ENCODE measurements around the gene CD163L1. TPM values are rescaled to one million over a fixed set of nuclear protein-coding genes. Genes with fewer than 3 reads are reported as not detected.
"Not testable (repeated sequence)": the region's sequence is repeated elsewhere in the genome, so short reads cannot be mapped to it uniquely, and the experiment has no call there.

CD163L1 gene
- total RNA-seq, 3 donors from 2014 or later, result 9.5 to 33.5 (median 12.6) TPM

GRCh38 chr12:7346551-7347225, 97.3 kb downstream of the CD163L1 start:
- H3K4me1 ChIP-seq (ENCODE audit: low read depth), result no peaks in the 10 kb centered on the region
- H3K36me3 ChIP-seq (ENCODE audit: low read depth), result no peaks in the 10 kb centered on the region
- H3K9me3 ChIP-seq, result no peaks in the 10 kb centered on the region
- no peak for TF ChIP-seq CTCF (IDR thresholded peaks at IDR 0.05)
- H3K4me3 ChIP-seq, result no peak overlapping the region
- no peak for ATAC-seq
- intact Hi-C loops (cut with DNase I, micrococcal nuclease), result no loop called here
- DNase-seq, result peak in 1 of 3 donors; percentile 6

GRCh38 chr12:7344833-7345606, 98.9 kb downstream of the CD163L1 start:
- Histone ChIP-seq H3K4me3 (no peak overlapping the region), H3K9me3 (no peaks in the 10 kb centered on the region), H3K4me1 (ENCODE audit: low read depth) (no peaks in the 10 kb centered on the region), H3K36me3 (ENCODE audit: low read depth) (no peaks in the 10 kb centered on the region)
- TF ChIP-seq CTCF (IDR thresholded peaks at IDR 0.05), result no peak
- peak in 1 of 3 donors; percentile 7 for DNase-seq
- intact Hi-C loops (cut with DNase I, micrococcal nuclease), result no loop called here
- ATAC-seq, result peak; percentile 25

- TF ChIP-seq CTCF (IDR thresholded peaks at IDR 0.05), result no peak
- Histone ChIP-seq H3K36me3 (ENCODE audit: low read depth) (no peaks in the 10 kb centered on the region), H3K4me1 (ENCODE audit: low read depth) (no peaks in the 10 kb centered on the region), H3K4me3 (no peak overlapping the region), H3K9me3 (peaks cover 3% of the 10 kb centered on the region)
- intact Hi-C loops (cut with DNase I, micrococcal nuclease), result no loop called here
- ATAC-seq (no peak), DNase-seq (no peak)
These were observed 104.3 kb downstream of the CD163L1 start for GRCh38 chr12:7339675-7340074.

- not testable (repeated sequence) for H3K4me1 ChIP-seq (ENCODE audit: low read depth)
These were observed 106.2 kb downstream of the CD163L1 start for GRCh38 chr12:7337790-7338189.

GRCh38 chr12:7327918-7328317, 116.0 kb downstream of the CD163L1 start:
- intact Hi-C loops (cut with DNase I, micrococcal nuclease), result no loop called here
- no peak for TF ChIP-seq CTCF (IDR thresholded peaks at IDR 0.05)
- Histone ChIP-seq H3K4me3 (no peak overlapping the region), H3K9me3 (no peaks in the 10 kb centered on the region), H3K4me1 (ENCODE audit: low read depth) (no peaks in the 10 kb centered on the region), H3K36me3 (ENCODE audit: low read depth) (no peaks in the 10 kb centered on the region)
- no peak for DNase-seq
- no peak for ATAC-seq

More at GRCh38 chr12:7337790-7338189, 106.2 kb downstream of the CD163L1 start:
- H3K4me3 ChIP-seq; intact Hi-C loops (cut with DNase I, micrococcal nuclease); H3K36me3 ChIP-seq (ENCODE audit: low read depth); H3K9me3 ChIP-seq; DNase-seq; ATAC-seq: not testable (repeated sequence)

GRCh38 chr12:7324176-7324575, 119.8 kb downstream of the CD163L1 start:
- ATAC-seq (no peak), DNase-seq (no peak)
- H3K9me3 ChIP-seq, result no peaks in the 10 kb centered on the region
- H3K4me3 ChIP-seq, result no peak overlapping the region
- intact Hi-C loops (cut with DNase I, micrococcal nuclease), result no loop called here
- no peak for TF ChIP-seq CTCF (IDR thresholded peaks at IDR 0.05)
- H3K4me1 ChIP-seq (ENCODE audit: low read depth), result no peaks in the 10 kb centered on the region
- no peaks in the 10 kb centered on the region for H3K36me3 ChIP-seq (ENCODE audit: low read depth)
